Measurements from ENCODE around the gene USP24.

DNA sequence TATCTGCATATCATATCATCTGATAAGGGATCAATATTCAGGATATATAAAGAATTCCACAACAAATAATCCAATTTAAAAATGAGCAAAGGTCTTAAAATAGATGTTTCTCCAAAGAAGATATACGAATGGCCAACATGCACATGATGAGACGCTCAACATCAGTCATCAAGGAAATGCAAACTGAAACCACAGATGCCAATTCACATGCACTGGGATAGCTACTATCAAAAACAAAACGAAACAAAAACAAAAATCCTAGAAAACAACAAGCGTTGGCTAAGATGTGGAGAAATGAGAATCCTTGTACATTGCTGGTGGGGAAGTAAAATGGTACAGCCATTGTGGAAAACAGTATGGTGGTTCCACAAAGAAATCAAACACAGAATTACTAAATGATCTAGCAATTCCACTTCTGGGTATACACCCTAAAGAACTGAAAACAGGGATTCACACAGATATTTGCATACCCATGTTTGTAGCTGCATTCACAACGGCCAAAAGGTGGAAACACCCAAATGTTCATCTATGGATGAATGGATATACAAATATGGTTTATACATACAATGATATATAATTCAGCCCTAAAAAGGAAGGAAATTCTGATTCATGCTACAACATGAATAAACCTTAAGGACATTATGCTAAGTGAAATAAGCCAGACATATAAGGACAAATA lies 96.4 kb downstream of the USP24 start:
- TF ChIP-seq, protein P1, sequence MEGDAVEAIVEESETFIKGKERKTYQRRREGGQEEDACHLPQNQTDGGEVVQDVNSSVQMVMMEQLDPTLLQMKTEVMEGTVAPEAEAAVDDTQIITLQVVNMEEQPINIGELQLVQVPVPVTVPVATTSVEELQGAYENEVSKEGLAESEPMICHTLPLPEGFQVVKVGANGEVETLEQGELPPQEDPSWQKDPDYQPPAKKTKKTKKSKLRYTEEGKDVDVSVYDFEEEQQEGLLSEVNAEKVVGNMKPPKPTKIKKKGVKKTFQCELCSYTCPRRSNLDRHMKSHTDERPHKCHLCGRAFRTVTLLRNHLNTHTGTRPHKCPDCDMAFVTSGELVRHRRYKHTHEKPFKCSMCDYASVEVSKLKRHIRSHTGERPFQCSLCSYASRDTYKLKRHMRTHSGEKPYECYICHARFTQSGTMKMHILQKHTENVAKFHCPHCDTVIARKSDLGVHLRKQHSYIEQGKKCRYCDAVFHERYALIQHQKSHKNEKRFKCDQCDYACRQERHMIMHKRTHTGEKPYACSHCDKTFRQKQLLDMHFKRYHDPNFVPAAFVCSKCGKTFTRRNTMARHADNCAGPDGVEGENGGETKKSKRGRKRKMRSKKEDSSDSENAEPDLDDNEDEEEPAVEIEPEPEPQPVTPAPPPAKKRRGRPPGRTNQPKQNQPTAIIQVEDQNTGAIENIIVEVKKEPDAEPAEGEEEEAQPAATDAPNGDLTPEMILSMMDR (IDR thresholded peaks at IDR 0.05), result no peak
- no peak for TF ChIP-seq EZH2 (IDR thresholded peaks at IDR 0.05; ENCODE audit: borderline replicate concordance, insufficient read depth, low read depth, low read length, poor library complexity, severe bottlenecking)

Data from B cell (primary cell).